ENCODE measurements around the gene PLEKHG3.
"Not testable (repeated sequence)": the region's sequence is repeated elsewhere in the genome, so short reads cannot be mapped to it uniquely, and the experiment has no call there.

The PLEKHG3 gene

DNA sequence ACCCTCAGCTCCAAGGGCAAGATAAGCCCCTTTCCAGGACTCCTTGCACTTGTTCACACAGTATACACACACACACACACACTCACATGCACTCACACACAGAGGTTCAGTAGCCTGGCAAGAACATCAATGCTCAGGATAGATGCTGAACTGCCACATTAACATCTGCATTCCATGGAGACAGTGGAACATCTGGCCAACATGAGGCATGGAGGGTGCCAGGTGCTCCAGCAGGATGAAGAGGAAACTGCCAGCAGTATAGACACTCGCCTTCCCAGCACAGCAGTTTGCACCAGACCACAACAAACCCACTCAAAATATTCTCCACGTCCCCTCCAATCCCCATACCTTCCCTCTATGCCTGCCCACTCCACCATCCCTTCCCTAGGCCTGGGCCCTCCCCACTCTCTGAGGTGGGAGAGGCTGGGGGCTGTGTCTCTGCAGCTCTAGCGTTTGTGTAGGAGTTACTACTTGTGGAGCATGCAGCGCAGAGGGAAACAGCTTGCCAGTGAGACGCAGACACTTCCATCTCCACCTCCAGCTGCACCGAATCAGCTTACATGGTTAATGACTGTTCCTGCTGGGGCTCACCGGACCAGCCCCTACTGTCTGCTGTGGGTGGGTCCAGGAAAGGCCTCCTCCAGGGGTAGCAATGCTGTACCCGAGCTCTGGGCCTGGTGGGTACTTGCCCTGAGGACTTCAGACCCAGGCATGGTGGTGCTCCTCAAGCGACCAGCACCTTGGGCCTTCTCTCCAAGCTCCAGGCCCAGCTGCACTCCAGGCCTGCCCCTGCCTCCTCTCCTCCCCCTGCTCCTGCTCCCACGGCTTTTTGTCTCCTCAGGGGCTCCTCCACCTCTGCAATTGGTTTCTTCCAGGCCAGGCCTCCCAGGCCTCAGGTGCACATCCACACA is 18.6 kb upstream of the PLEKHG3 start:
- DNase-seq (ENCODE audit: low read depth, low spot score), result no peak
- TF ChIP-seq, protein P1, sequence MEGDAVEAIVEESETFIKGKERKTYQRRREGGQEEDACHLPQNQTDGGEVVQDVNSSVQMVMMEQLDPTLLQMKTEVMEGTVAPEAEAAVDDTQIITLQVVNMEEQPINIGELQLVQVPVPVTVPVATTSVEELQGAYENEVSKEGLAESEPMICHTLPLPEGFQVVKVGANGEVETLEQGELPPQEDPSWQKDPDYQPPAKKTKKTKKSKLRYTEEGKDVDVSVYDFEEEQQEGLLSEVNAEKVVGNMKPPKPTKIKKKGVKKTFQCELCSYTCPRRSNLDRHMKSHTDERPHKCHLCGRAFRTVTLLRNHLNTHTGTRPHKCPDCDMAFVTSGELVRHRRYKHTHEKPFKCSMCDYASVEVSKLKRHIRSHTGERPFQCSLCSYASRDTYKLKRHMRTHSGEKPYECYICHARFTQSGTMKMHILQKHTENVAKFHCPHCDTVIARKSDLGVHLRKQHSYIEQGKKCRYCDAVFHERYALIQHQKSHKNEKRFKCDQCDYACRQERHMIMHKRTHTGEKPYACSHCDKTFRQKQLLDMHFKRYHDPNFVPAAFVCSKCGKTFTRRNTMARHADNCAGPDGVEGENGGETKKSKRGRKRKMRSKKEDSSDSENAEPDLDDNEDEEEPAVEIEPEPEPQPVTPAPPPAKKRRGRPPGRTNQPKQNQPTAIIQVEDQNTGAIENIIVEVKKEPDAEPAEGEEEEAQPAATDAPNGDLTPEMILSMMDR (IDR thresholded peaks at IDR 0.05; ENCODE audit: low read depth, low read length), result no peak
- H3K4me3 ChIP-seq (ENCODE audit: low read depth, low read length), result no peak overlapping the region
- in situ Hi-C loops (cut with HindIII; ENCODE audit: low sequenced_read_pairs), result no loop called here

GRCh38 chr14:64686282-64686615 is 18.0 kb upstream of the PLEKHG3 start:
- in situ Hi-C loops (cut with HindIII; ENCODE audit: low sequenced_read_pairs), result no loop called here
- no peak for DNase-seq (ENCODE audit: low read depth, low spot score)
- H3K4me3 ChIP-seq (ENCODE audit: low read depth, low read length), result no peak overlapping the region
- TF ChIP-seq, protein P1 (IDR thresholded peaks at IDR 0.05; ENCODE audit: low read depth, low read length), result no peak

- no peak for DNase-seq (ENCODE audit: low read depth, low spot score)
- in situ Hi-C loops (cut with HindIII; ENCODE audit: low sequenced_read_pairs), result no loop called here
- H3K4me3 ChIP-seq (ENCODE audit: low read depth, low read length), result no peak overlapping the region
- TF ChIP-seq, protein P1 (IDR thresholded peaks at IDR 0.05; ENCODE audit: low read depth, low read length), result no peak
Observed at GRCh38 chr14:64688031-64688430, 16.2 kb upstream of the PLEKHG3 start.

DNA sequence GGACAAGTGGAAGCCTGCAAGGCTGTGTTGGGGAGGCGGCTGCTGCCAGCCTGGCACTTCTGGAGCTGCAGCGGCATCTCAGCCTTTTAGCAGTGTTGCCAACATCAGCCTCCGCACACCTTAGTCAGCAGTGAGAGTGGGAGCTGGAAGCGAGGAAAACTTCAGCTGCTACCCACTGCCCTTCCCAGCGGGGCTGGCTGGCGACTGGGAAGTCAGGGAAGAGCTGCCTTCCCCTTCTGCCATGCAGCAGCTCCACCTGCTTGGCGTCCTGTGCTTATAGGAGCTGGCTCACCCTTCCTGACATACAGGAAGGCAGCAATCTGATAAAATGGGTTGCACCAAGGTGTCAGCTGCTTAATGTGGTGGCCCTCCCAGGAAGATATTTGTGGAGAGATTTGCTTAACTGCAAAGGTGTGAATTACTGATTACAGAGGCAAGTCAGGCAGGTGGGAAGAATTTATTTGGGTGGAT is 15.4 kb upstream of the PLEKHG3 start:
- in situ Hi-C loops (cut with HindIII; ENCODE audit: low sequenced_read_pairs), result no loop called here
- no peak overlapping the region for H3K4me3 ChIP-seq (ENCODE audit: low read depth, low read length)
- TF ChIP-seq, protein P1 (IDR thresholded peaks at IDR 0.05; ENCODE audit: low read depth, low read length), result no peak
- no peak for DNase-seq (ENCODE audit: low read depth, low spot score)

- in situ Hi-C loops (cut with HindIII; ENCODE audit: low sequenced_read_pairs), result no loop called here
- DNase-seq (ENCODE audit: low read depth, low spot score), result no peak
- TF ChIP-seq, protein P1 (IDR thresholded peaks at IDR 0.05; ENCODE audit: low read depth, low read length), result no peak
- no peak overlapping the region for H3K4me3 ChIP-seq (ENCODE audit: low read depth, low read length)
Observed at GRCh38 chr14:64689289-64689688, 14.9 kb upstream of the PLEKHG3 start.

DNA sequence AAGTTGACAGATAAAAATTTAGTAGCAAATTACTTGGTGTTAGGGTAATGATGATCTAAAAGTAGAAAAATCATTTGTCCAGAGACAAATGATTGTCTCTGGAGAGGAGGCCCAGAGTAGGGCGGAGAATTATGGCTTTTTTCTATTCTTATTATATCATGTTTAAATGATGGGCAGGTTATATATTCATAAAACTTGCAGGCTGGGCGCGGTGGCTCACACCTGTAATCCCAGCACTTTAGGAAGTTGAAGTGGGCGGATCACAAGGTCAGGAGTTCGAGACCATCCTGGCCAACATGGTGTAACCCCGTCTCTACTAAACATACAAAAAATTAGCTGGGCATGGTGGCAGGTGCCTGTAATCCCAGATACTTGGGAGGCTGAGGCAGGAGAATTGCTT is 13.6 kb upstream of the PLEKHG3 start:
- DNase-seq (ENCODE audit: low read depth, low spot score); H3K4me3 ChIP-seq (ENCODE audit: low read depth, low read length); in situ Hi-C loops (cut with HindIII; ENCODE audit: low sequenced_read_pairs): not testable (repeated sequence)

- in situ Hi-C loops (cut with HindIII; ENCODE audit: low sequenced_read_pairs), result no loop called here
- no peak overlapping the region for H3K4me3 ChIP-seq (ENCODE audit: low read depth, low read length)
- TF ChIP-seq, protein P1 (IDR thresholded peaks at IDR 0.05; ENCODE audit: low read depth, low read length), result no peak
- DNase-seq (ENCODE audit: low read depth, low spot score), result no peak
Observed at GRCh38 chr14:64691376-64691775, 12.8 kb upstream of the PLEKHG3 start.
